Measurements from ENCODE around the gene SYNE1. TPM values are rescaled to one million over a fixed set of nuclear protein-coding genes. Genes with fewer than 3 reads are reported as not detected.

SYNE1 gene
- total and polyA plus RNA-seq, 10 of the 15 experiments (the other 5 are each of a cell fraction or from before 2014, with no cell fraction given), result 2.3 to 28.7 (median 14.1) TPM

DNA sequence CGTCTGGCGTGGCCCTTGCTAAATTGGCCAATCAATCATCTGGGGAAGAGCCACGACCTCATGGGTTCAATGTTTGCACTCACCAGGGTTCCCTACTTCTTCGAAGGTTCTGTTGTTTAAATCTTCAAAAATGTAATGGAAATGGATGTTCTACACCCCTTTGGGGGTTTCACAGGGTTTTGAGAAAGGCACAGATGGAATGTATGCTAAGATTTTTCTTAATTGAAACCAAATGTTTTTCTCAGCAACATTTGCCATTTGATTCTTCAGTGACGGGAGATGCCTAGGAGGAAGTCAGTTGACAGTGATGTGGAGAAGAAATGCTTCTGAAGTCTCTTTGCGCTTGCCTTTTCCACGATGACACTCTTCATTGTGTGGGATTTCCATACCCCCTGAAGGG is 517.3 kb downstream of the SYNE1 start:
- Histone ChIP-seq H3K4me2 (ENCODE audit: control insufficient read depth, insufficient read depth) (no peak overlapping the region), H2AFZ (ENCODE audit: control insufficient read depth, low read depth, low read length) (no peak overlapping the region), H4K20me1 (ENCODE audit: control insufficient read depth, insufficient read depth) (no peaks in the 10 kb centered on the region), H3K36me3 (ENCODE audit: control insufficient read depth in 2 of 2, insufficient read depth in 2 of 2, low read length in 1 of 2) (no peaks in the 10 kb centered on the region), H3K9ac (ENCODE audit: control insufficient read depth, insufficient read depth, low read length) (no peak overlapping the region), H3K9me3 (replicated peaks; ENCODE audit: control insufficient read depth, insufficient read depth, low read length) (no peaks in the 10 kb centered on the region), H3K4me3 (no peak overlapping the region), H3K79me2 (ENCODE audit: control insufficient read depth, insufficient read depth, low read length) (no peaks in the 10 kb centered on the region), H3K27ac (ENCODE audit: control insufficient read depth, insufficient read depth) (no peak overlapping the region), H3K27me3 (replicated peaks in 1 of 2; ENCODE audit: control insufficient read depth in 2 of 2, insufficient read depth in 2 of 2, low read length in 1 of 2) (no peaks in the 10 kb centered on the region), H3K4me1 (ENCODE audit: control insufficient read depth, insufficient read depth, low read length) (0 out of 2 replicates have a peak, but pooled peaks cover 4% of the 10 kb centered on the region)
- intact Hi-C loops (cut with micrococcal nuclease; ENCODE audit: unreplicated experiment) (loop anchor here (5.0 kb wide), 1 partner anchor 147 kb away; no protein-coding TSS in a partner anchor), in situ Hi-C loops (cut with MboI) (loop anchor here (5.0 to 10.0 kb wide), 2 partner anchors 355 to 428 kb away; no protein-coding TSS in a partner anchor)
- no TSS peak for BruUV-seq (replicated peaks)
- ChIA-PET RAD21 (ENCODE audit: unreplicated experiment) (interaction anchor here (1.9 kb wide), 1 partner anchor 429 kb away, joined by 7 read pairs; no protein-coding TSS in a partner anchor), POLR2A (interaction anchor here (0.6 kb wide), 1 partner anchor 74 kb away, joined by 3 read pairs; no protein-coding TSS in a partner anchor), SMC1A (ENCODE audit: uncharacterized antibody, unreplicated experiment) (interaction anchor here (0.8 to 1.1 kb wide), 2 partner anchors 8 to 354 kb away, joined by 3 to 4 read pairs; no protein-coding TSS in a partner anchor), CTCF (interaction anchor here (0.9 to 2.6 kb wide), 3 partner anchors 355 to 443 kb away, joined by 3 to 11 read pairs (median 4); no protein-coding TSS in a partner anchor)
- WGBS (ENCODE audit: insufficient coverage, insufficient replicate concordance, low lambda C conversion rate, missing lambda C conversion rate), result 69% methylated on average over 7 of the region's 7 CpGs
- no peak for FAIRE-seq
- DNase-seq (ENCODE audit: low read depth, low spot score), result no peak
- ATAC-seq, result no peak
- TF ChIP-seq ZBTB40 (IDR thresholded peaks at IDR 0.05; ENCODE audit: borderline replicate concordance) (no peak), PRDM15 (CRISPR knock-in tag; IDR thresholded peaks at IDR 0.05) (no peak), CUX1 (IDR thresholded peaks at IDR 0.05; ENCODE audit: insufficient replicate concordance, low read depth, low read length) (no peak), ZBTB33 (IDR thresholded peaks at IDR 0.05) (no peak)
- TF ChIP-seq, protein P1, sequence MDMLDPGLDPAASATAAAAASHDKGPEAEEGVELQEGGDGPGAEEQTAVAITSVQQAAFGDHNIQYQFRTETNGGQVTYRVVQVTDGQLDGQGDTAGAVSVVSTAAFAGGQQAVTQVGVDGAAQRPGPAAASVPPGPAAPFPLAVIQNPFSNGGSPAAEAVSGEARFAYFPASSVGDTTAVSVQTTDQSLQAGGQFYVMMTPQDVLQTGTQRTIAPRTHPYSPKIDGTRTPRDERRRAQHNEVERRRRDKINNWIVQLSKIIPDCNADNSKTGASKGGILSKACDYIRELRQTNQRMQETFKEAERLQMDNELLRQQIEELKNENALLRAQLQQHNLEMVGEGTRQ (IDR thresholded peaks at IDR 0.05; ENCODE audit: borderline replicate concordance, low read depth, low read length), result no peak
